WTC11 (cell line): Measurements from ENCODE around the gene GTF3C4. TPM values are rescaled to one million over a fixed set of nuclear protein-coding genes. Genes with fewer than 3 reads are reported as not detected.

Source experiments
- ATAC-seq: fragments of 200-7000 bp; cut with Tn5 transposase; 2 replicates; pipeline ENCODE4 v1.10.0; 2021; ENCODE audit warnings: mild to moderate bottlenecking, moderate library complexity
- CTCF ChIA-PET: fragments of 300-600 bp; sonication (Branson Sonifier 250); formaldehyde crosslinking; loops from one replicate; lab custom pipeline; 2021; ENCODE audit warnings: antibody characterized with exemption; lab: Charles Lee
- POLR2A ChIA-PET: fragments of 350-600 bp; sonication (Branson Sonifier 250); formaldehyde crosslinking; loops from one replicate; lab custom pipeline; 2021; ENCODE audit warnings: antibody characterized with exemption; lab: Charles Lee
- DNase-seq: peaks from one replicate; pipeline ENCODE4 v3.0.0; 2021; ENCODE audit warnings: low spot score
- H3K27ac Mint-ChIP-seq: 2 replicates; pipeline ENCODE4 v1.8.0; 2021; ENCODE audit warnings: mixed read lengths
- H3K27me3 Mint-ChIP-seq: 2 replicates; pipeline ENCODE4 v1.8.0; 2021; ENCODE audit warnings: low read depth, mild to moderate bottlenecking, moderate library complexity, mixed read lengths
- H3K36me3 Mint-ChIP-seq: 2 replicates; pipeline ENCODE4 v1.8.0; 2021; ENCODE audit warnings: mixed read lengths
- H3K4me1 Mint-ChIP-seq: 2 replicates; pipeline ENCODE4 v1.8.0; 2022; ENCODE audit warnings: mixed read lengths
- H3K4me3 Mint-ChIP-seq: 2 replicates; pipeline ENCODE4 v1.8.0; 2021; ENCODE audit warnings: mild to moderate bottlenecking, moderate library complexity, mixed read lengths
- H3K9me3 Mint-ChIP-seq: 2 replicates; pipeline ENCODE4 v1.8.0; 2021; ENCODE audit warnings: mixed read lengths
- ETV6 ChIP-seq: sonication (generic); formaldehyde crosslinking; IDR thresholded peaks from 2 replicates; pipeline ENCODE4 v1.8.1; 2022; ENCODE audit warnings: mild to moderate bottlenecking, missing genetic modification reagents
- FOXK1 ChIP-seq: sonication (generic); formaldehyde crosslinking; IDR thresholded peaks from 2 replicates; pipeline ENCODE4 v1.8.0; 2022; ENCODE audit warnings: mild to moderate bottlenecking, moderate library complexity, missing genetic modification reagents
- HMGA2 ChIP-seq: fragments of 250-450 bp; sonication (Bioruptor Pico); IDR thresholded peaks from 2 replicates; pipeline ENCODE4 v1.4.0; 2021; ENCODE audit warnings: mild to moderate bottlenecking, moderate library complexity
- IRF2 ChIP-seq: sonication (generic); formaldehyde crosslinking; IDR thresholded peaks from 2 replicates; pipeline ENCODE4 v1.8.0; 2022; ENCODE audit warnings: low read depth, missing genetic modification reagents, borderline replicate concordance
- MXD4 ChIP-seq: fragments of 250-450 bp; sonication (Bioruptor Pico); IDR thresholded peaks from 2 replicates; pipeline ENCODE4 v1.8.0; 2021; ENCODE audit warnings: mild to moderate bottlenecking, moderate library complexity, borderline replicate concordance
- MYBL2 ChIP-seq: sonication (generic); formaldehyde crosslinking; IDR thresholded peaks from 2 replicates; pipeline ENCODE4 v1.8.1; 2023; ENCODE audit warnings: mild to moderate bottlenecking, moderate library complexity, missing genetic modification reagents
- NFE2L1 ChIP-seq: sonication (generic); formaldehyde crosslinking; IDR thresholded peaks from 2 replicates; pipeline ENCODE4 v1.8.1; 2023; ENCODE audit warnings: missing genetic modification reagents
- NR3C1 ChIP-seq: sonication (generic); formaldehyde crosslinking; conservative IDR thresholded peaks from 2 replicates; pipeline ENCODE4 v1.8.1; 2023; ENCODE audit warnings: low read depth, mild to moderate bottlenecking, missing genetic modification reagents
- RORB ChIP-seq: fragments of 250-450 bp; sonication (Bioruptor Pico); IDR thresholded peaks from 2 replicates; pipeline ENCODE4 v1.9.0; 2021; ENCODE audit warnings: mild to moderate bottlenecking
- SOX15 ChIP-seq: fragments of 250-450 bp; sonication (Bioruptor Pico); IDR thresholded peaks from 2 replicates; pipeline ENCODE4 v1.9.0; 2021; ENCODE audit warnings: mild to moderate bottlenecking
- SP1 ChIP-seq: sonication (generic); formaldehyde crosslinking; conservative IDR thresholded peaks from 2 replicates; pipeline ENCODE4 v1.8.1; 2022; ENCODE audit warnings: missing genetic modification reagents
- TCF7 ChIP-seq: sonication (generic); formaldehyde crosslinking; IDR thresholded peaks from 2 replicates; pipeline ENCODE4 v1.8.0; 2022; ENCODE audit warnings: mild to moderate bottlenecking, low read depth, missing genetic modification reagents, moderate library complexity
- TEAD1 ChIP-seq: sonication (generic); formaldehyde crosslinking; IDR thresholded peaks from 2 replicates; pipeline ENCODE4 v1.8.0; 2022; ENCODE audit warnings: mild to moderate bottlenecking, missing genetic modification reagents
- ZBTB21 ChIP-seq: sonication (generic); formaldehyde crosslinking; IDR thresholded peaks from 2 replicates; pipeline ENCODE4 v1.8.1; 2023; ENCODE audit warnings: mild to moderate bottlenecking, missing genetic modification reagents, borderline replicate concordance
- ZNF138 ChIP-seq: sonication (generic); formaldehyde crosslinking; conservative IDR thresholded peaks from 2 replicates; pipeline ENCODE4 v1.8.1; 2022; ENCODE audit warnings: mild to moderate bottlenecking, moderate library complexity, missing genetic modification reagents
- ZNF219 ChIP-seq: sonication (generic); formaldehyde crosslinking; IDR thresholded peaks from 2 replicates; pipeline ENCODE4 v1.8.0; 2023; ENCODE audit warnings: missing genetic modification reagents, mild to moderate bottlenecking, borderline replicate concordance
- ZNF263 ChIP-seq: sonication (generic); formaldehyde crosslinking; IDR thresholded peaks from 2 replicates; pipeline ENCODE4 v1.8.1; 2022; ENCODE audit warnings: low read depth, mild to moderate bottlenecking, moderate library complexity, missing genetic modification reagents
- ZNF317 ChIP-seq: sonication (generic); formaldehyde crosslinking; IDR thresholded peaks from 2 replicates; pipeline ENCODE4 v1.8.1; 2023; ENCODE audit warnings: low read depth, mild to moderate bottlenecking, moderate library complexity, missing genetic modification reagents, borderline replicate concordance
- ZNF671 ChIP-seq: fragments of 250-450 bp; sonication (Bioruptor Pico); IDR thresholded peaks from 2 replicates; pipeline ENCODE4 v1.8.0; 2021; ENCODE audit warnings: mild to moderate bottlenecking
- total RNA-seq: library from RNA; stranded (reverse); gene quantifications from 3 replicates; pipeline ENCODE4 v1.2.3, GENCODE V29; 2021
- TF ChIP-seq, protein P1 (sequence below): sonication (generic); formaldehyde crosslinking; IDR thresholded peaks from 2 replicates; pipeline ENCODE4 v1.8.1; 2022; ENCODE audit warnings: low read depth, missing genetic modification reagents, borderline replicate concordance
- TF ChIP-seq, protein P2 (sequence below): sonication (generic); formaldehyde crosslinking; IDR thresholded peaks from 2 replicates; pipeline ENCODE4 v1.8.1; 2022; ENCODE audit warnings: mild to moderate bottlenecking, missing genetic modification reagents, moderate library complexity, borderline replicate concordance
- TF ChIP-seq, protein P3 (sequence below): sonication (generic); formaldehyde crosslinking; conservative IDR thresholded peaks from 2 replicates; pipeline ENCODE4 v1.8.1; 2022; ENCODE audit warnings: mild to moderate bottlenecking, missing genetic modification reagents
- TF ChIP-seq, protein P4 (sequence below): fragments of 200-600 bp; IDR thresholded peaks from 2 replicates; pipeline ENCODE4 v1.8.0; 2022; ENCODE audit warnings: antibody characterized with exemption
- TF ChIP-seq, protein P5 (sequence below): sonication (generic); formaldehyde crosslinking; conservative IDR thresholded peaks from 2 replicates; pipeline ENCODE4 v1.8.1; 2023; ENCODE audit warnings: mild to moderate bottlenecking, low read depth, missing genetic modification reagents, moderate library complexity
- TF ChIP-seq, protein P6 (sequence below): sonication (generic); formaldehyde crosslinking; IDR thresholded peaks from 2 replicates; pipeline ENCODE4 v1.8.1; 2022; ENCODE audit warnings: missing genetic modification reagents, borderline replicate concordance

GTF3C4 gene
- total RNA-seq, 1 experiment from 2014 or later: 31.6 TPM

DNA sequence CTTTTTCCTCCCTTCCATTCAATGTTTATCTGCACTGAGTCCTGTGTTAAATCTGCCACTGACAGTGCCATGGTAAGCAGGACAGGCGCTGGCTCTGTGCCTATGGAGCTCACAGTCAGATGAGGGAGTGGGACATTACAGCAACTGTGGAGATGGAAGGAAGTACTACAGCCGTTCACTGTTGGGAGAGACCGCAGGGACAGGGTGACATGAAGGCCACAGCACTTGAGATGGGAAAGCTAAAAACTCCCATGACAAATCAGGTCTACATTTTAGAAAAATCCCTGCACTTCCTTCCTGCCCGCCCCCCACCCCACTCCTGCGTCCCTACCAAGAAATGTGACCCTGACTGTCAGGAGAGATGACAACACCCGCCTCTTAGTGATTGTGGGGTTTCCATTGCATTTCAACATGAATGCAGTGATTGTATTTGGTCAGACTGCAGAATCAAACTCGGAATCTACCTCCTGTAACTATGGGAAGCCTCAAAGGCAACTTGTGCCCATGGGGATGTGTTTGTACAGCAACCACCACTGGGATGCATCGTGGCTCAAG is 56.4 kb downstream of the GTF3C4 start:
- ChIA-PET POLR2A (no interaction called here), CTCF (interaction anchor here (1.2 kb wide), 1 partner anchor 73 kb away, joined by 3 read pairs; no protein-coding TSS in a partner anchor)
- Mint-ChIP-seq H3K36me3 (no peaks in the 10 kb centered on the region), H3K4me3 (no peak overlapping the region), H3K4me1 (no peaks in the 10 kb centered on the region), H3K27ac (no peak overlapping the region), H3K9me3 (no peaks in the 10 kb centered on the region), H3K27me3 (no peaks in the 10 kb centered on the region; the same call in 1 of the 2 replicates)
- no peak for DNase-seq
- ATAC-seq: no peak
- TF ChIP-seq ETV6: no peak
- TF ChIP-seq ZNF671 (CRISPR knock-in tag): no peak
- no peak for TF ChIP-seq MYBL2 (CRISPR knock-in tag)
- TF ChIP-seq, protein P1, sequence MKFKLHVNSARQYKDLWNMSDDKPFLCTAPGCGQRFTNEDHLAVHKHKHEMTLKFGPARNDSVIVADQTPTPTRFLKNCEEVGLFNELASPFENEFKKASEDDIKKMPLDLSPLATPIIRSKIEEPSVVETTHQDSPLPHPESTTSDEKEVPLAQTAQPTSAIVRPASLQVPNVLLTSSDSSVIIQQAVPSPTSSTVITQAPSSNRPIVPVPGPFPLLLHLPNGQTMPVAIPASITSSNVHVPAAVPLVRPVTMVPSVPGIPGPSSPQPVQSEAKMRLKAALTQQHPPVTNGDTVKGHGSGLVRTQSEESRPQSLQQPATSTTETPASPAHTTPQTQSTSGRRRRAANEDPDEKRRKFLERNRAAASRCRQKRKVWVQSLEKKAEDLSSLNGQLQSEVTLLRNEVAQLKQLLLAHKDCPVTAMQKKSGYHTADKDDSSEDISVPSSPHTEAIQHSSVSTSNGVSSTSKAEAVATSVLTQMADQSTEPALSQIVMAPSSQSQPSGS (CRISPR knock-in tag): no peak
- TF ChIP-seq IRF2 (CRISPR knock-in tag): no peak
- TF ChIP-seq, protein P2, sequence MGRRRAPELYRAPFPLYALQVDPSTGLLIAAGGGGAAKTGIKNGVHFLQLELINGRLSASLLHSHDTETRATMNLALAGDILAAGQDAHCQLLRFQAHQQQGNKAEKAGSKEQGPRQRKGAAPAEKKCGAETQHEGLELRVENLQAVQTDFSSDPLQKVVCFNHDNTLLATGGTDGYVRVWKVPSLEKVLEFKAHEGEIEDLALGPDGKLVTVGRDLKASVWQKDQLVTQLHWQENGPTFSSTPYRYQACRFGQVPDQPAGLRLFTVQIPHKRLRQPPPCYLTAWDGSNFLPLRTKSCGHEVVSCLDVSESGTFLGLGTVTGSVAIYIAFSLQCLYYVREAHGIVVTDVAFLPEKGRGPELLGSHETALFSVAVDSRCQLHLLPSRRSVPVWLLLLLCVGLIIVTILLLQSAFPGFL (CRISPR knock-in tag): no peak
- no peak for TF ChIP-seq HMGA2
- no peak for TF ChIP-seq MXD4 (CRISPR knock-in tag)
- TF ChIP-seq ZNF138 (CRISPR knock-in tag): no peak

DNA sequence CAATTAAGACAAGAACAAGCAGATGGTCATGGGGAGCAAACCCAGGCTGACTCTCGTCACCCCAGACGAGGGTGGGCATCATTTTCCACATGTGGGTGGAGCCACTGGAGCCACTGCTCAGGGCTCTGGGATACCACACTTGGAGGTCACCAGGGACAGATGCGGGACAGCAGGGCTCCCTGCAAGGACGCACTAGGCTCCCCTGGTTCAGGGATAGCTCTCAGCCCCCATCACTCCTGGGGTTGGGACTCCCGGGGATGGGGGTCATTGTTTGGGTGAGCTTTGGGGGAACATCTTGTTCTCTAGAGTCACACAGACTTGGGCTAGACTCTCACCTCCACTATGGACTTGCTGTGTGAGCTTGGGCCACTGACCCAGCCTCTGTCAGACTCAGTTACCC is 57.8 kb downstream of the GTF3C4 start:
- Mint-ChIP-seq H3K27me3 (no peaks in the 10 kb centered on the region; the same call in 1 of the 2 replicates), H3K4me1 (peaks cover 7% of the 10 kb centered on the region), H3K9me3 (no peaks in the 10 kb centered on the region), H3K4me3 (no peak overlapping the region), H3K36me3 (no peaks in the 10 kb centered on the region), H3K27ac (no peak overlapping the region)
- POLR2A ChIA-PET: no interaction called here
- TF ChIP-seq ZNF317 (CRISPR knock-in tag): no peak
- no peak for TF ChIP-seq ZBTB21
- no peak for TF ChIP-seq SOX15 (CRISPR knock-in tag)
- TF ChIP-seq ZNF219 (CRISPR knock-in tag): no peak
- TF ChIP-seq FOXK1 (CRISPR knock-in tag): no peak
- TF ChIP-seq, protein P3, sequence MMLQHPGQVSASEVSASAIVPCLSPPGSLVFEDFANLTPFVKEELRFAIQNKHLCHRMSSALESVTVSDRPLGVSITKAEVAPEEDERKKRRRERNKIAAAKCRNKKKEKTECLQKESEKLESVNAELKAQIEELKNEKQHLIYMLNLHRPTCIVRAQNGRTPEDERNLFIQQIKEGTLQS (CRISPR knock-in tag): no peak
- TF ChIP-seq, protein P4, sequence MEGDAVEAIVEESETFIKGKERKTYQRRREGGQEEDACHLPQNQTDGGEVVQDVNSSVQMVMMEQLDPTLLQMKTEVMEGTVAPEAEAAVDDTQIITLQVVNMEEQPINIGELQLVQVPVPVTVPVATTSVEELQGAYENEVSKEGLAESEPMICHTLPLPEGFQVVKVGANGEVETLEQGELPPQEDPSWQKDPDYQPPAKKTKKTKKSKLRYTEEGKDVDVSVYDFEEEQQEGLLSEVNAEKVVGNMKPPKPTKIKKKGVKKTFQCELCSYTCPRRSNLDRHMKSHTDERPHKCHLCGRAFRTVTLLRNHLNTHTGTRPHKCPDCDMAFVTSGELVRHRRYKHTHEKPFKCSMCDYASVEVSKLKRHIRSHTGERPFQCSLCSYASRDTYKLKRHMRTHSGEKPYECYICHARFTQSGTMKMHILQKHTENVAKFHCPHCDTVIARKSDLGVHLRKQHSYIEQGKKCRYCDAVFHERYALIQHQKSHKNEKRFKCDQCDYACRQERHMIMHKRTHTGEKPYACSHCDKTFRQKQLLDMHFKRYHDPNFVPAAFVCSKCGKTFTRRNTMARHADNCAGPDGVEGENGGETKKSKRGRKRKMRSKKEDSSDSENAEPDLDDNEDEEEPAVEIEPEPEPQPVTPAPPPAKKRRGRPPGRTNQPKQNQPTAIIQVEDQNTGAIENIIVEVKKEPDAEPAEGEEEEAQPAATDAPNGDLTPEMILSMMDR: no peak
- no peak for TF ChIP-seq TEAD1 (CRISPR knock-in tag)
- TF ChIP-seq RORB (CRISPR knock-in tag): no peak
- no peak for TF ChIP-seq SP1 (CRISPR knock-in tag)
- no peak for TF ChIP-seq ZNF263
- TF ChIP-seq TCF7 (CRISPR knock-in tag): no peak
- TF ChIP-seq, protein P5, sequence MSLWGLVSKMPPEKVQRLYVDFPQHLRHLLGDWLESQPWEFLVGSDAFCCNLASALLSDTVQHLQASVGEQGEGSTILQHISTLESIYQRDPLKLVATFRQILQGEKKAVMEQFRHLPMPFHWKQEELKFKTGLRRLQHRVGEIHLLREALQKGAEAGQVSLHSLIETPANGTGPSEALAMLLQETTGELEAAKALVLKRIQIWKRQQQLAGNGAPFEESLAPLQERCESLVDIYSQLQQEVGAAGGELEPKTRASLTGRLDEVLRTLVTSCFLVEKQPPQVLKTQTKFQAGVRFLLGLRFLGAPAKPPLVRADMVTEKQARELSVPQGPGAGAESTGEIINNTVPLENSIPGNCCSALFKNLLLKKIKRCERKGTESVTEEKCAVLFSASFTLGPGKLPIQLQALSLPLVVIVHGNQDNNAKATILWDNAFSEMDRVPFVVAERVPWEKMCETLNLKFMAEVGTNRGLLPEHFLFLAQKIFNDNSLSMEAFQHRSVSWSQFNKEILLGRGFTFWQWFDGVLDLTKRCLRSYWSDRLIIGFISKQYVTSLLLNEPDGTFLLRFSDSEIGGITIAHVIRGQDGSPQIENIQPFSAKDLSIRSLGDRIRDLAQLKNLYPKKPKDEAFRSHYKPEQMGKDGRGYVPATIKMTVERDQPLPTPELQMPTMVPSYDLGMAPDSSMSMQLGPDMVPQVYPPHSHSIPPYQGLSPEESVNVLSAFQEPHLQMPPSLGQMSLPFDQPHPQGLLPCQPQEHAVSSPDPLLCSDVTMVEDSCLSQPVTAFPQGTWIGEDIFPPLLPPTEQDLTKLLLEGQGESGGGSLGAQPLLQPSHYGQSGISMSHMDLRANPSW (CRISPR knock-in tag): no peak
- TF ChIP-seq ZNF138 (CRISPR knock-in tag): no peak
- TF ChIP-seq, protein P6, sequence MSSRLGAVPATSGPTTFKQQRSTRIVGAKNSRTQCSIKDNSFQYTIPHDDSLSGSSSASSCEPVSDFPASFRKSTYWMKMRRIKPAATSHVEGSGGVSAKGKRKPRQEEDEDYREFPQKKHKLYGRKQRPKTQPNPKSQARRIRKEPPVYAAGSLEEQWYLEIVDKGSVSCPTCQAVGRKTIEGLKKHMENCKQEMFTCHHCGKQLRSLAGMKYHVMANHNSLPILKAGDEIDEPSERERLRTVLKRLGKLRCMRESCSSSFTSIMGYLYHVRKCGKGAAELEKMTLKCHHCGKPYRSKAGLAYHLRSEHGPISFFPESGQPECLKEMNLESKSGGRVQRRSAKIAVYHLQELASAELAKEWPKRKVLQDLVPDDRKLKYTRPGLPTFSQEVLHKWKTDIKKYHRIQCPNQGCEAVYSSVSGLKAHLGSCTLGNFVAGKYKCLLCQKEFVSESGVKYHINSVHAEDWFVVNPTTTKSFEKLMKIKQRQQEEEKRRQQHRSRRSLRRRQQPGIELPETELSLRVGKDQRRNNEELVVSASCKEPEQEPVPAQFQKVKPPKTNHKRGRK: no peak
- TF ChIP-seq NFE2L1 (CRISPR knock-in tag): no peak
- TF ChIP-seq HMGA2: no peak
- no peak for TF ChIP-seq NR3C1
- ATAC-seq (no peak), DNase-seq (no peak)
- CTCF ChIA-PET: no interaction called here
